Kidney tubule cell (primary cell): ENCODE results near the gene VSTM4.

Experiments
- DNase-seq: peaks from one replicate; pipeline ENCODE4 v3.0.0-alpha.2; 2018; ENCODE audit warnings: low spot score

Gene VSTM4

GRCh38 chr10:49040601-49041000 is 74.7 kb downstream of the VSTM4 start:
- no peak for DNase-seq

GRCh38 chr10:49039409-49039808 is 75.9 kb downstream of the VSTM4 start:
- DNase-seq: no peak

- no peak for DNase-seq
Measured at GRCh38 chr10:49038711-49039110, 76.6 kb downstream of the VSTM4 start.

- peak; percentile 90 for DNase-seq
Measured at GRCh38 chr10:49037187-49037586, 78.1 kb downstream of the VSTM4 start.

- DNase-seq: no peak
Measured at GRCh38 chr10:49036638-49037037, 78.7 kb downstream of the VSTM4 start.

GRCh38 chr10:49035920-49036319 is 79.4 kb downstream of the VSTM4 start:
- DNase-seq: no peak

GRCh38 chr10:49034925-49035324 is 80.4 kb downstream of the VSTM4 start:
- DNase-seq: no peak

- no peak for DNase-seq
Measured at GRCh38 chr10:49033939-49034338, 81.4 kb downstream of the VSTM4 start.

- DNase-seq: no peak
Measured at GRCh38 chr10:49029666-49030065, 85.7 kb downstream of the VSTM4 start.

- no peak for DNase-seq
Measured at GRCh38 chr10:49028639-49029038, 86.7 kb downstream of the VSTM4 start.

- DNase-seq: no peak
Measured at GRCh38 chr10:49025347-49025983, 89.9 kb downstream of the VSTM4 start.

- DNase-seq: no peak
Measured at GRCh38 chr10:49024484-49024883, 90.8 kb downstream of the VSTM4 start.

GRCh38 chr10:49023752-49024151 is 91.6 kb downstream of the VSTM4 start:
- DNase-seq: no peak

- DNase-seq: no peak
Measured at GRCh38 chr10:49023071-49023470, 92.3 kb downstream of the VSTM4 start.

GRCh38 chr10:49021685-49022084 is 93.6 kb downstream of the VSTM4 start:
- no peak for DNase-seq

GRCh38 chr10:49015700-49016099 is 99.6 kb downstream of the VSTM4 start:
- DNase-seq: no peak

GRCh38 chr10:49012603-49013002 is 102.7 kb downstream of the VSTM4 start:
- no peak for DNase-seq

GRCh38 chr10:49011756-49012155 is 103.6 kb downstream of the VSTM4 start:
- DNase-seq: no peak

GRCh38 chr10:49010865-49011264 is 104.5 kb downstream of the VSTM4 start:
- DNase-seq: no peak

GRCh38 chr10:49010295-49010694 is 105.0 kb downstream of the VSTM4 start:
- DNase-seq: no peak

- no peak for DNase-seq
Measured at GRCh38 chr10:49009199-49009979, 105.9 kb downstream of the VSTM4 start.

GRCh38 chr10:49008505-49009198 is 106.7 kb downstream of the VSTM4 start:
- no peak for DNase-seq

GRCh38 chr10:49008091-49008490 is 107.2 kb downstream of the VSTM4 start:
- no peak for DNase-seq
